Adrenal gland (tissue), 5 donors: ENCODE data around the gene KBTBD4.

ENCODE experiments used
- POLR2A ChIP-seq, 2 donors: fragments of 450-650 bp; IDR thresholded peaks; one replicate each; pipeline ENCODE4 v1.6.1; 2017; ENCODE audit warnings: antibody characterized with exemption in 2 of 2, mild to moderate bottlenecking in 2 of 2, moderate library complexity in 1 of 2
- TF ChIP-seq, protein P1 (sequence below), 6 experiments: fragments of 450-650 bp in 4 of 6; fragments of 200-600 bp in 2 of 6; sonication (generic) in 1 of 6; IDR thresholded peaks; 1 replicate in 5 of 6; 2 replicates in 1 of 6; pipeline versions ENCODE4 v1.5.1 to v1.8.0; 2016 to 2021; ENCODE audit warnings: antibody characterized with exemption in 6 of 6, mild to moderate bottlenecking in 2 of 6, moderate library complexity in 1 of 6
- donor health status: DM: no; HTN: no; CAD: no.

DNA sequence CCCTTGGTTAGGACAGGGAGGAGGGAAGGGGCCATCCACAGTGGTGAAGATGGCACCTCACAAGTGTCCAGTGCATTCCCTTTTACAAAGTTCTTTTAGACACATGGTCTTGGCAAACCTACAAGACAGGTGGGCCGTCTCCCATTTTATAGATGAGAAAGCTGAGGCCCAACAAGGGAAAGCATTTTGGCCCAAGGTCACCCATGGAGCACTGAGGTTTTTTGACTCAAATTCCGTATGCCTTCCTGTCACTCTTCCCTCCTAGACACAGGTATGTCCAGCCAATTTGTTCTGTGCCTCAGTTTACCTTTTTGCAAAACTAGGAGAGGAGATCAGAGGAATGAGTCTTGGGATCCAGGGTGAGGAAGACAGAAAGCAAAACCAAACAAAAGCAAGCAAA, 14.2 kb upstream of the KBTBD4 start:
- TF ChIP-seq, protein P1, sequence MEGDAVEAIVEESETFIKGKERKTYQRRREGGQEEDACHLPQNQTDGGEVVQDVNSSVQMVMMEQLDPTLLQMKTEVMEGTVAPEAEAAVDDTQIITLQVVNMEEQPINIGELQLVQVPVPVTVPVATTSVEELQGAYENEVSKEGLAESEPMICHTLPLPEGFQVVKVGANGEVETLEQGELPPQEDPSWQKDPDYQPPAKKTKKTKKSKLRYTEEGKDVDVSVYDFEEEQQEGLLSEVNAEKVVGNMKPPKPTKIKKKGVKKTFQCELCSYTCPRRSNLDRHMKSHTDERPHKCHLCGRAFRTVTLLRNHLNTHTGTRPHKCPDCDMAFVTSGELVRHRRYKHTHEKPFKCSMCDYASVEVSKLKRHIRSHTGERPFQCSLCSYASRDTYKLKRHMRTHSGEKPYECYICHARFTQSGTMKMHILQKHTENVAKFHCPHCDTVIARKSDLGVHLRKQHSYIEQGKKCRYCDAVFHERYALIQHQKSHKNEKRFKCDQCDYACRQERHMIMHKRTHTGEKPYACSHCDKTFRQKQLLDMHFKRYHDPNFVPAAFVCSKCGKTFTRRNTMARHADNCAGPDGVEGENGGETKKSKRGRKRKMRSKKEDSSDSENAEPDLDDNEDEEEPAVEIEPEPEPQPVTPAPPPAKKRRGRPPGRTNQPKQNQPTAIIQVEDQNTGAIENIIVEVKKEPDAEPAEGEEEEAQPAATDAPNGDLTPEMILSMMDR (IDR thresholded peaks at IDR 0.05), result no peak
- TF ChIP-seq POLR2A (IDR thresholded peaks at IDR 0.05), result no peak
